ENCODE data around the gene ZHX3. TPM values are rescaled to one million over a fixed set of nuclear protein-coding genes. Genes with fewer than 3 reads are reported as not detected.

ZHX3 gene
- total RNA-seq, 6 experiments from 2014 or later = 64.1 to 80.1 (median 72.0) TPM

GRCh38 chr20:41145317-41145716 lies 172.2 kb downstream of the ZHX3 start:
- no peak for DNase-seq
- no peak for TF ChIP-seq CTCF (IDR thresholded peaks at IDR 0.05)
- Mint-ChIP-seq H3K4me1 (ENCODE audit: low read depth) (peaks cover 53% of the 10 kb centered on the region), H3K9me3 (no peaks in the 10 kb centered on the region), H3K36me3 (ENCODE audit: low read depth) (no peaks in the 10 kb centered on the region; the same call in 1 of the 2 replicates), H3K27ac (no peak overlapping the region), H3K27me3 (ENCODE audit: insufficient read depth) (peaks cover 5% of the 10 kb centered on the region), H3K4me3 (no peak overlapping the region)

GRCh38 chr20:41143354-41143753 lies 174.2 kb downstream of the ZHX3 start:
- no peak for TF ChIP-seq CTCF (IDR thresholded peaks at IDR 0.05)
- no peak for DNase-seq
- Mint-ChIP-seq H3K4me1 (ENCODE audit: low read depth) (peaks cover 60% of the 10 kb centered on the region), H3K27ac (no peak overlapping the region), H3K9me3 (no peaks in the 10 kb centered on the region), H3K36me3 (ENCODE audit: low read depth) (no peaks in the 10 kb centered on the region; the same call in 1 of the 2 replicates), H3K4me3 (no peak overlapping the region), H3K27me3 (ENCODE audit: insufficient read depth) (peaks cover 6% of the 10 kb centered on the region; the same call in 1 of the 2 replicates)

GRCh38 chr20:41142919-41143318 lies 174.6 kb downstream of the ZHX3 start:
- H3K4me1 Mint-ChIP-seq (ENCODE audit: low read depth) = peaks cover 60% of the 10 kb centered on the region
- H3K4me3 Mint-ChIP-seq = no peak overlapping the region
- H3K9me3 Mint-ChIP-seq = no peaks in the 10 kb centered on the region
- no peak overlapping the region for H3K27ac Mint-ChIP-seq
- DNase-seq = no peak
- H3K36me3 Mint-ChIP-seq (ENCODE audit: low read depth) = no peaks in the 10 kb centered on the region; the same call in 1 of the 2 replicates
- peaks cover 6% of the 10 kb centered on the region; the same call in 1 of the 2 replicates for H3K27me3 Mint-ChIP-seq (ENCODE audit: insufficient read depth)
- TF ChIP-seq CTCF (IDR thresholded peaks at IDR 0.05) = no peak

GRCh38 chr20:41142245-41142644 lies 175.3 kb downstream of the ZHX3 start:
- H3K27ac Mint-ChIP-seq = no peak overlapping the region
- H3K9me3 Mint-ChIP-seq = no peaks in the 10 kb centered on the region
- peaks cover 6% of the 10 kb centered on the region; the same call in 1 of the 2 replicates for H3K27me3 Mint-ChIP-seq (ENCODE audit: insufficient read depth)
- peaks cover 58% of the 10 kb centered on the region for H3K4me1 Mint-ChIP-seq (ENCODE audit: low read depth)
- H3K4me3 Mint-ChIP-seq = no peak overlapping the region
- H3K36me3 Mint-ChIP-seq (ENCODE audit: low read depth) = no peaks in the 10 kb centered on the region; the same call in 1 of the 2 replicates
- DNase-seq = no peak
- no peak for TF ChIP-seq CTCF (IDR thresholded peaks at IDR 0.05)

- Mint-ChIP-seq H3K36me3 (ENCODE audit: low read depth) (no peaks in the 10 kb centered on the region; the same call in 1 of the 2 replicates), H3K27me3 (ENCODE audit: insufficient read depth) (peaks cover 3% of the 10 kb centered on the region; the same call in 1 of the 2 replicates), H3K4me1 (ENCODE audit: low read depth) (peaks cover 53% of the 10 kb centered on the region), H3K4me3 (no peak overlapping the region), H3K27ac (peak overlapping the region; percentile 4), H3K9me3 (no peaks in the 10 kb centered on the region)
- TF ChIP-seq CTCF (IDR thresholded peaks at IDR 0.05) = no peak
- no peak for DNase-seq
Measured at GRCh38 chr20:41141153-41141815, 176.2 kb downstream of the ZHX3 start.

Data from HFFc6 (cell line).